Kidney tubule cell (primary cell): Measurements from ENCODE around the gene NSFL1C.

Experiments used
- DNase-seq: peaks from one replicate; pipeline ENCODE4 v3.0.0-alpha.2; 2018; ENCODE audit warnings: low spot score

Gene NSFL1C

DNA sequence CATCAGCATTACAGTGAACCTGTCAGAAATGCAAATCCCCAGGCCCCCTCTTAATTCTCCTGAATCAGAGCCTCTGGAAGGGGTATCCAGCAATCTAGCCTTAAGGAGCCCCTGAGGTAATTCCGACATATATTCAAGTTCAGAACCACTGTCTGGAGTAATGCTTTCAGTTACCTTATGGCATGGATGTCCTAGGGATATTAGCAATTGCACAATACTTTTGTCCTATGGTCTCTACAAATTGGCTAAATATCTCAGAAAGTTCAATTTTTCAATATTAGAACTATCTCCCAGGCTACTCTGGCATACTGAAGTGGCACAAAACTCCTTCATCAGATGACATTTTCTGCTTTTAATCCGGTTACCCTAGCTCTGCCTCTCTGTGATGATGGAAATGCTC is 6.4 kb downstream of the NSFL1C start:
- DNase-seq = no peak

DNA sequence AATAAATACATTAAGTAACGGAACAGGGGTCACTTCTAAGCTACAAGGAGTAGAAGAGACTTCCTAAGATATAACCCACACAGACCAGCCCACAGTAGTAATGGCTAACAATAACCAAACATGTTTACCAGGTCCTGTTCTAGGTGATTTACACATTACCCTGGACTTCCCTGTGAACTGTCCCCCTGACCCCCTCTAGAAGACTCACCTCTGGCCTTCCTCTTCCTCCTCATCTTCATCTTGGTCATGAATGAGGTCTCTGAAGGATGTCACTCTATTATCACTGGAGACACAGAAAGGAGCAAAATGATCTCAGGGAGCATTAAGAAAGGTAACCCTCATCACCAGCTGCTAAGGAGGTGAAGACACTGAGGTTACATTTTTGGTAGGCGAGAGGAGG is 8.7 kb downstream of the NSFL1C start:
- no peak for DNase-seq

DNA sequence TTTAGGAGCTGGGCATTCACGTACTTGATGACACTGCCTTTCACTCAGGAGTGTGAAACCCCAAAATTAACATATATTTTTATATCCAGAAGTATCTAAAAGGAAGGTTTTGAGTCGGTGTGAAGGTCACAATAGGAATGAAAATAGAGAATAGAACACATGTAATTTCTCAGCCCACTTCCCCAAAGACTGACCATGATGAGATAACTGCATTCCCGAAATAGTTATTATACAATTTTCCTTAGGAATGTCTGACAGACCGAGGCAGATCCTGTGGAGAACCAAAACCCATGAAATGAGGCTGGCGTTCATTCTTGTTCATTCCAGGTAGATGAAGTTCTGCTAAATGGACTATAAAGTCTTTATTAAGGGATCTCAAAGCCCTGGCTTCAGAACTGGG is 10.3 kb downstream of the NSFL1C start:
- DNase-seq = peak; percentile 41

DNA sequence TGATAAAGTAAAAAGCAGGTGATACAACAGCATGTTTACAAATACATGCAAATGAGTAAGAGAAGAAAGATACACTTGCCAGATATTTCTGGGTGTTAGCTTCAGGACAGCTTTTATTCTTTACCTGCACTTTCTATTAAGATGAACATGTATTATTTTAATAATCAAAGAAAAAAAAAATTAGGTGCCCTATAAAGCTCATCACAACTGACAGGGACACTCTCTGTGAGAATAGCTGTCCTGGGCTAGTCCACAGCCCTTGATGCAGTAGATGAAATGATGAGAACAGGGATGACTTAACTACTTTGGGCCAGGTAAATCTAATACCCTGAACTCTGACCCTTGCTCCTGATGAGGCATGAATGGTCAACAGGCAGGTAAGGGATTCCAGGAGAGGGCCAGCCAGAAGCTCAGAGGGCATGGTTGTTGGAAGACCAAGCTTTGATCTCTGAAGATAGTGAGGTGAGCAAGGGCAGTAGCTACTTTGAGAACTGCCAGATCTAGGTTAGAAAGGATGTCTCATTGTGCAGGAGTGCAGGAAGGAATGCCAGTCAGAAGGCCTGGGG is 15.6 kb downstream of the NSFL1C start:
- no peak for DNase-seq

DNA sequence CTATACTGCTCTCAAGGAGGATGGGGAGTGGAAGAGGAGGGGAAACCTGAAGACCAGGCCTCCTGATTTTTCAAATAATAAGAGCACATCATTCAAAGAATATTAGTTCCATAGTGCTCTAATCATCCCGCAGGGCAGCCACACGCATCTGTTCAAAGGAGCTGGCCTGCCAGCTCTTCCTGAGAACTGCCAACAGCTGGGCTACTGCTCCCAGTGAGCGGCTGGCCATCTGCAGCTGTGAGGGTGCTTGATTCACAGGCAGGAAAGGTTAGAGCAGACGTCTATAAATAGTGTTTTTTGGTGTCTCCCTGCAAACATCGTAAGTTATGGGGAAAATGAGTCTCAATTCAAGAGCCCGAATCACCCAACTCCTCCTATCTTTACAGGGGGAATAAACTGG is 17.3 kb downstream of the NSFL1C start:
- DNase-seq = no peak

DNA sequence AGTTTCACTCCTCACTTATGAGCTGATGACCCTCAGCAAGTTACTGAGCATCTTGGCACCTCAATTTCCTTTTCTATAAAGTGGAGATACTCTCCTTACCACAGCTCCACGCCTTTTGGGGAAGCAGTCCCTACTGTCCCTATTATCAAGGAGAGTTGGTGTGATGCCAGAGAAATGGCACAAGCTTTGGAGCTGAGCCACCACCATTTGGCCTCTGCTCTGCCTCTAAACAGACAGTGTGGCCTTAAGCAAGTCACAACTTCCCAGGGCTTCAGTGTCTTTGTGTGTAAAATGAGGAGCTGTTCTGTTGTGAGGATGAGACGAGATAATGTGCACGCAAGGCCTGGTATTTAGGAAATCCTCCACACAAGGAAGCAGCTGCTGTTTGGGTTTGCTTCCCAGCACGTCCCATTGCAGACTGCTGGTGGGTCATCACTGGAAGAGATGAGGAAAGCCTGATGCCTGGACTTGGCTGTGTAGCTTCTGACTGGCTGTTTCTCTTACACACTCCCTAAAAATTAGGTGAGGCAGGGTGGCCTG is 18.5 kb downstream of the NSFL1C start:
- no peak for DNase-seq

DNA sequence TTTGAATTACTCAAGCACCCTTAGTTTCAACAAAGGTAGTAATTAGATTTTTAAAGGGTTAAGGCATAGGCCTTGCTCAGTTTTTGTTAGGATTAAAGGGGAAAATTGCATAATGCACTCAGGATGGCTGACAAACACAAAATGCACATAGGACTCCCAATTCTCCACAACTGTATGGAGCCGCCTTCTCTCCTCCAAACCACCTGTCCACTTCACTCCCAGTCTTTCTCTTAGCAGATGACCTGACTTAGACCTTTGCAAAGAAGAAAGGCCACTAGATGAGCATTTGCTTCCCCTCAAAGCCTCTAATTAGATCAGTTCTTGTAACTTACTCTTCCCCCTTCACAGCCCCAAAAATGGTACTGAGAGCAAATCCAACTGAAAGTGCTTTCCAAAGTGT is 20.1 kb downstream of the NSFL1C start:
- no peak for DNase-seq

DNA sequence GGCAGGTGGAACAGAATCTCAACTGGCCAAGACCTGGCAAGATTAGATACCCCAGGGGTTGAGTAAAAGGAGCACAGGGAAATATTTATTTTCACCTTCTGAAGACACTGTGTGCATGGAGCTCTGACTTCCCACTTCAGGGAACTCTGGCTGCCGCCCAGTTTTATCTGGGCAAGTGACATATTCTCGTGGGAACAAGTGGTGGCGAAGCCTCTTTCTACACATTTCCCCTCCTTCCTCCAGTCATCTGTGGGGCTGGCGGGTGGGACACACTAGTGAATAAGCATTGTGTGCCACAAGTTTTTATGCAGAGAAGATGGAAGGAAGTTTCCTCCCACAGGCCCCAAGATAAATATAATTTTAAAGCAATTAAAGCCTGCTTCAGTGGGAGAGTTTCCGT is 23.6 kb downstream of the NSFL1C start:
- DNase-seq = no peak

DNA sequence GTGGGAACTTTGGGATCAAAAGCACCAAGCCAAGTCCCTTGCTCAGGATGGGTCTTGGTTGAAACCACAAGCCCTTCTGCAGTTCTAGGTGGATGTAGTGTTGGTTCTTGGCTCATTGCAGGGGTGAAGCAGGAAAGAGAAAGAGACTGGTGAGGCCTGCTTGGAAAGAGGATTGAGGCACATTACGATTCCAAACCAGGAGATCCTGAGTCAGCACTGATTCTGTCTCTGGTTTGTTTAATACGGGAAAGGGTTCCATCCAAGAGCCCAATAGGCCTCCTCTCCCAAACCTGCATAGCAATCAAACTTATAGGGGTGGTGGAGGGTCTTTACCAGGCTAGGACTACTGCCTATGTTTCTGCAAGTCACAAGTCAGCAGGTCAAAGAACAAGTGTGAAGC is 24.3 kb downstream of the NSFL1C start:
- DNase-seq = no peak

DNA sequence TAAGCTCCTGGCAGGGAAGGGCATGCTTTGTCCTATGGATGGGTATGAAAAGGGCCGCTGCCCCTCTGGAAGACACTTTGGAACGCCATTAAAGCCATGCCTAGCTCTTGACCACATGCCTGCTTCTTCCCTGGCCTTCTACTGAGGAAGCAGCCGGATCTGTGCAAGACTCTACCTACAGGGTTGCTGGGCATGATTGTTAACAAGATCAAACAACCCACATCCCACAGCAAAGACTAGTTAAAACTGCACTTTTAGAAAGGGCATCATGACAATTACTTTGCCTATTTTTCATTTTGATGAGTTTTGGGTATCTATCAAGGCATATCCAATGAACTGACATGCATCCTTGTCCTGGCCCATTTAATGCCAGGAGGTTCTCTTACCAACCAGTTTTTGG is 25.5 kb downstream of the NSFL1C start:
- no peak for DNase-seq

DNA sequence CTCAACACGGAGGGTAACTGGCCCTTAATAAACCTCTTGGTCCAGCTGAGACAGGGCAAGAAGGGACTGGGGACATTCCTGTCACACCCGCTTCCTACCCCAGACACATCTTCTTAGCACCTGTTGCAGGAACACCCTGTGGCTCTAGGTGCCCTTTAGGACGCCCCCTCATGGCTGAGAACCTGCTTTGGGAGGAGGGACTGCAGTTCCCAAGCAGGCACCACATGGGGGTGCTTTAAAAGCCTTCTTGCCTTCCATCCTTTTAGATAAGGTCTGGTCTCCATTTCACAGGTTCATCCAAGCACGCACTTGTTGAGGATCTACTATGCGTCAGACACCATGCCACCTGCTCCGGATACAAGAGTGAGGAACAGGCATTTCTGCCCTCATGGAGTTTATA is 26.6 kb downstream of the NSFL1C start:
- DNase-seq = peak; percentile 44

DNA sequence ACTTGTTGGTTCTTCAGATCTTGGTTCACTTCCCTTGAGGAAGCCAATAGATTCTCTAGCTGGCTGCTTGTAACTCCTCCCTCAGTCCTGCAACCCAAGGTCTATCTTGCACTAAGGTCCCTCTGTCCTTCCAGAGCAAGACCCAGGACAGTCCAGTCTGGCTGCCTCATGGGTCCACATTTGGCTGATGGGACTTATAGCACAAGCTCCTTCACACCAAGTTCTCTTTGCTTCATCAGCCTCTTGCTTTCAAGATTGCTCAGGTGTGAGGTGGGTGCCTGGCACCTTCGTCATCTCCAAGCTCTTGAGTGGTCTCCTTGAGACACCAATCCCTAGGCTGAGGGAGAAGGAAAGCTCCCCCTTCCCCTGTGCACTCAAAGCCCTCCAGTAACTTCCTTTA is 28.3 kb downstream of the NSFL1C start:
- DNase-seq = no peak

DNA sequence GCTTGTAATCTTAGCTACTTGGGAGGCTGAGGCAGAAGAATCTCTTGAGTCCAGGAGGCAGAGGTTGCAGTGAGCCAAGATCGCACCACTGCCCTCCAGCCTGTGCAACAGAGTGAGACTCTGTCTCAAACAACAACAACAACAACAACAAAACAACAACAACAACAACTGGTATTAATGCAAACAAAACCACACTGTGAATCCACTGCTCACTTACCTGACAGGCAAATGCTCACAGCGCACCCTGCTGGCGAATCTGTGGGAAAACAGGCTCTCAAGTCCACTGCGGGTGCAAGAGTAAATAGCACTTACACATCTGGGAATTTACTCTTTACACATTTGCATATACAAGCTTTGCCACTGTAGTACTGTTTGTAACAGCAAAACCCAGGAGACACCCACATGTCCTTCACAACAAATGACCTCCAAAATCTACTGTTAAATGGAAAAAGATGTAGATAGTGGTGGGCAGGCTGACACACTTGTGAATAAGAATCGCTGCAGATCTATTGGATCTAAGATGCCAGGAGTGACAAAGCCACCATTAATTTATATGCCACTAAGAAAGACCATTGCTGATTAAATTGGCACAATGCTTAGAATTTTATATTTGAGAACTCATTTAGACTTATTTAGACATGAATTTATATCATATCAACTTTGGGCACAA is 29.3 kb downstream of the NSFL1C start:
- peak; percentile 76 for DNase-seq

DNA sequence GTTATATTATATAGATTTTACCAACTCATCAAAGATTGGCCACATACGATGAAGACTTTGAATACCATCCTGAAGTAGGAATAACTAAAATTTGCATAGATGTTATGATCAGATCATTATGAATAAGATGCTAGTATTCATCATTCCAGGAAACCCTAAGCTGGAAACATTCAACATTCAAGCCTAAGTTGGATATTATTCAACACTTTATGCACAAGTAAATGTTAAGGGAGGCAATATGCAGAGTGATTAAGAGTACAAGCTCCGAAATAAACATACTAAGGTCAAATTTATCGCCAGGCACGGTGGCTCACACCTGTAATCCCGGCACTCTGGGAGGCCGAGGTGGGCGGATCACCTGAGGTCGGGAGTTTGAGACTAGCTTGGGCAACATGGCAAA is 30.4 kb downstream of the NSFL1C start:
- no peak for DNase-seq

DNA sequence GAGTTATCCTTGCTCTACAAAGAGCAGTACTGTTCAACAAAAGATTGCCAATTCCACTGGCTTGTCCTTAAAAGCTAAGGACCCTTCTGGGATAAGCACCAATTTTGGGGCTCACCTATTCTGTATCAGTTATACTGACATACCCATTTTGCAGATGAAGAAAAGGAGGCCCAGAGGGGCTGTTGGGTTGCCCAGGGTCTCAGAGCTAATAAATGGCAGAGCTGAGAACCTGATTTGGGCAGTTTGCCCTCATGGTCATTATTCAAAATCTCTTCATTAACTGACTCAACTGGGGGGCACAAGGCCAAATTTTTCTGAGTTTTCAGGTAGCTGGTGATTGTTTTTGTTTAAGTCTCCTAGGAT is 31.3 kb downstream of the NSFL1C start:
- no peak for DNase-seq

DNA sequence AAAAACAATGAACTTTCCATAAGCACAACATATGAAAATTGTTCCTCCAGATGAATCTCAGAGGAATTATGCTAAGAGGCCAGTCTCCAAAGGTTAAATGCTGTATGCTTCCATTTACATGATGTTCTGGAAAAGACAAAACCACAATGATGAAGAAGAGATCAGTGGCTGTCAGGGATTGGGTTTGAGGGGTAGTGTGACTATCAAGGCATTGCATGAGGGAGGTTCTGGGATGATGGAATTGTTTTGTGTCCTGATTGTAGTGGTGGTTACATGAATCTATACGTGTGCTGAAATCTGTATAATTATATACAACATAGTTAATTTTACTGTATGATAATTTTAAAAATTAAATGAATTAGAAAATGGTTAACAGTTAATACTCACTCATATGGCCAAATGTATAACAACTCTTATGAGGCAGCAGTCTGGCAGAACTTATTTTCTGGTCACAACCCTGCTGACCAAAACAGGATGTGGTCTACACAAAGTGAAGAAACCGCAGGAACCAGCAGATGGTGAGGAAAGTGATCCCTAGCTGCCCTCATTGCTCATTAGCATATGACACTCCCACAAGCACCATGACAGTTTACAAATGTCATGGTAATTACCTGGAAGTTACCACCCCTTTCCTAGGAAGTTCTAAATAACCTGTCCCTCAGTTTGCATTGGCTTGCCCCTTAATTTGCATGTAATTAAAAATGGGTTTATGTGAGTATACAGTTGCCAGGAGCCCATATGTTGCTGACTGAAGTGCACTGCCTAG is 31.9 kb downstream of the NSFL1C start:
- DNase-seq = peak; percentile 58

DNA sequence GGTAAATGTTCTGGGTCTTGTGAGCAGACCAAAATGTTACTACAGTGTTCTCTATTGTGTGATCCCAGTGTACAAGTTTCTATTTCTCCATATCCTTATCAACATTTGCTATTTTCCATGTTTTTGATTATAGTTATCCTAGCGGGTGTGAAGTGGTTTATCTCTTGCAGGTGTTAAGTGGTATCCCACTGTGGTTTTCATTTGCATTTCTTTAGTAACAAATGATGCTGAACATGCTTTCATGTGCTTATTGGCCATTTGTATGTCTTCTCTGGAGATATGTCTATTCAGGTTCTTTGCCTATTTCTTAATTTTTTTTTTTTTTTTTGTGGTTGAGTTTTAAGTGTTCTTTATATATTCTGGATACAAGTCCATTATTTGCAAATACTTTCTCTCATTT is 35.5 kb downstream of the NSFL1C start:
- no peak for DNase-seq

DNA sequence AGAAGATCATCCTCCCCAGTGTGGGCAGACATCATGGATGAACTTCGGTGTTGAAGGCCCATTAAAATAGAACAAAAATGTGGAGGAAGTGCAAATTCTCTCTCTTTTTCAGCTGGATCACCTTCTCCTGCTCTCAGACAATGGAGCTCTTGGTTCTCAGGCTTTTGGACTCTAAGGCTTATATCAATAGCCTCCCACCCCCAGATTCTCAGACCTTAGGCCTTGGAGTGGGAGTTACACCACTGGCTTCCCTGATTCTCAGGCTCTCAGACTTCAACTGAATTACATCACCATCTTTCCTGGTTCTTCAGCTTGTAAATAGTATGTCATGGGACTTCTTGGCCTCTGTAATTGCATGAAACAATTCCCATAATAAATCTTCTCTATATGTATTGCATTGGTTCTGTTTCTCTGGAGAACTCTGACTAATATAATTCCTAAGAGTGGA is 36.6 kb downstream of the NSFL1C start:
- no peak for DNase-seq

DNA sequence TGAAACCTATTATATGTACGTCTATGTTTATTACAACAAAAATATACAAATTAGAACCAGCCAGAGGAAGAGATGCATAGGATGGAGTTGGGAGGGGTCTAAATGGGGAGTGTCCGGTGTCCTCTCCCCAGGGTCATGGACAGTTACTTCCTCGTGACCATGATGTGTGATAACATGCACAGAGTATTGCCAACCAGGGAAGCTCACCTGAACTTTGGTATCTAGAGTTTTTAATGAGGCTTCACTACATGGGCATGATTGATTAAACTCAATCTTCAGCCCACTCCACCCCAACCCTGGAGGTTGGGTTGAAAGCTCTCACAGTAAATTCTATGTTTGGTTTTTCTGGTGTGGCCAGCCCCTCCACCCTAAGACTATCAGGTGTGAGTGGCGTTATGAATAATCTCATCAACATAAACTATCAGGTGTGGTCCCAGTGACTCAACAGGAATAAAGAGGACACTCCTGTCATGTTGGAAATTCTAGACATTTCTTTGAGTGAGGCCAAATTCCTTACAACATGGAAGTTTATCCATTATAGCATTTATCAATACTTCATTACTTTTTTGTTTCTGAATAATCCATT is 37.4 kb downstream of the NSFL1C start:
- DNase-seq = no peak

DNA sequence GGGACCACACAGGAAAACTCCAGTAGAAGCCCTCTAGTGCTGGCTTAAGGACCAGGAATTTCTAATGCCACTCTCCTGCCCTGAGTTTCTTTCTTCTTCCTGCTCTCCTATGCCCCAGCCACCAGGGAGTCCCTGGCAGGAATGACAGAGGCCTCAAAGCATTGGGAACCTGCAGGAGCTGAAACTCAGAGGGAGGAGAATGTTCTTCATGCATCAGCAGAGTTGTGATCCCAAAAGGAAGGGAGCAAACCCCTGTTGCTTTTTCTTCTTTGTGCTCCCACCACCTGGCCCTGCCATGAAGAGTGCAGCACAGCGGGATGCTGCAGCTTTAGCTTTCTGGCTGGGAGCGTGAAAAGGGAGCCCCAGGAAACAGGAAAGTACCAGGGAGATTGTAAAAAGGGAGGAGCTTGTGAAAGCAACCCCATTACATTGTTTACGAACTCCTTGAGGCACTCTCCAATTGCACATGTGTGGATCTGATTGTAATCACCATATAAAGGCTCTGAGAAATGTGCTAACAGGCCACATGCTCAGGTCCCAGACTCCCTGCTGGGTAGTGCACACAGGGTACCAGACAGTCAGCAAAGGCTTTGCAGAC is 39.1 kb downstream of the NSFL1C start:
- DNase-seq = peak; percentile 41

DNA sequence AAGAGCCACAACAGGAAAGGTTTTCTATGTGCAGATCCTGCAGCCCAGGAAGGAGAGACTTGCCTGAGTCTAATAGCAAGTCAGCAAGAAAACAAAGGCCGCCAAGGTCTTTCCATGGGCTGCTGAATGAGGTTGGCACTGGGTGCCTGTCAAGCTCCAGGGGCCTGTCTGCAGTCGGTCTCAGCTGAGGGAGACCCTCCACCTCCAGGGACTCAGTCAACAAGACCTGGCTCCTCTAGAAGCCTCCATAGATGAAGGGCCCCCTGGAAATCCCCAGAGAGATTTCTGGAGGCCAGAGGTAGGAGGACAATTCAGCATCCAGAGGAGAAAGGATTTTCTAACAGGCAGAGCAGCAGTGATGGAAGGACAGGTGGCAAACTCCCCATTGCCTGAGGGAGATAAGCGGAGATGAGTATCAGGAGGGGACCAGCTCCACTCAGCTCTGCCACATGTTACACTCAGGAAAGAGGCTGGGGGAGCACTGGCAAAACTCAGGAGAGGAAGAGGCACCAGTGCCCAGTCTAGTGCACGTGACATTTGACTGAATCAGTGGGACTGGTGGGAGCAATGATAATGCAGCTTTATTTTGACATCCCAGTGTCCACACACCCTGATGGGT is 40.3 kb downstream of the NSFL1C start:
- DNase-seq = no peak

DNA sequence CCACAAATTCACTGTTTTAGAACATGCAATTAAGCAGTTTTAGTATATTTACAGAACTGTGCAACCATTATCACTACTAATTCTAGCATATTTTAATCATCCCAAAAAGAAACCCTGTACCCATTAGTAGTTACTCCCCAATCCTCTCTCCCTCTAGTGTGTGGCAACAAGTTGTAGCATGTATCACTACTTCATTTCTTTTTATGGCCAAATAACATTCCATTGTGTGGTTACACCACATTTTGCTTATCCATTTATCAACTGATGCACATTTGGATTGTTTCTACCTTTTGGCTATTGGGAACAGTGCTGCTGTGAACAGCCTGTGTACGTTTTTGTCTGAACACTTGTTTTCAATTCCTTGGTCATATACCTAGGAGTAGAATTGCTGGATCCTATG is 42.3 kb downstream of the NSFL1C start:
- DNase-seq = no peak
